ENCODE results near the gene HS6ST2. TPM values are rescaled to one million over a fixed set of nuclear protein-coding genes. Genes with fewer than 3 reads are reported as not detected.

HS6ST2 gene
- total and polyA plus RNA-seq, 2 donors from 2014 or later: 2.0 to 11.9 TPM

DNA sequence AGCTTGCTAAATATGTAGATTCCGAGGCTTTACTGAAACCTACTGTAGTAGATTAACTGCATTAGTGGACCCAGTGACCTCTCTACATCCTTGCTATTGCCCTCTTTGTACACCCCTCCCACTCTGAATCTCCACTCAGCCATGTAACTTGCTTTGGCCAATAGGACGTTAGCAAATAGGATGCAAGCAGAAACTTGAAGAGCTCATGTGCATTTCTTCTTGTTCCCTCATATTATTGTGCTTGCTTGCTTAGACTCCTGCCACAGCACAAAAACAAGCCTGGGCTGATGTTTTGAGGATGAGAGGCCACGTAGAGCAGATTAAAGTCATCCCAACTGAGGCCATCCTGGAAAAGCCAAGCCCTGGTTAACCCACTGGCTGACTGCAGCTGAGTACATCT lies 147.9 kb downstream of the HS6ST2 start:
- intact Hi-C loops (cut with DNase I): no loop called here
- FAIRE-seq: no peak
- TF ChIP-seq CTCF (IDR thresholded peaks at IDR 0.05; ENCODE audit: borderline replicate concordance, extremely low read depth, insufficient read depth): no peak
- Histone ChIP-seq H3K9ac (ENCODE audit: low read length in 3 of 3) (no peak overlapping the region), H3K27ac (ENCODE audit: low read depth in 2 of 2, low read length in 2 of 2) (no peak overlapping the region), H3K27me3 (ENCODE audit: control insufficient read depth, insufficient read depth, low read length) (peaks cover 2% of the 10 kb centered on the region), H3K9me3 (ENCODE audit: control insufficient read depth in 2 of 3, insufficient read depth in 1 of 3, low read length in 3 of 3) (no peaks in the 10 kb centered on the region), H3K36me3 (ENCODE audit: control insufficient read depth in 2 of 3, insufficient read depth in 3 of 3, low read length in 3 of 3) (no peaks in the 10 kb centered on the region), H3K4me1 (ENCODE audit: control insufficient read depth in 2 of 3, insufficient read depth in 2 of 3, low read depth in 1 of 3, low read length in 3 of 3) (no peaks in the 10 kb centered on the region), H3K4me3 (ENCODE audit: low read length in 3 of 3) (no peak overlapping the region)
- no peak for DNase-seq

GRCh38 chrX:132809581-132809980 lies 148.8 kb downstream of the HS6ST2 start:
- intact Hi-C loops (cut with DNase I): no loop called here
- FAIRE-seq (no peak), DNase-seq (no peak)
- TF ChIP-seq CTCF (IDR thresholded peaks at IDR 0.05; ENCODE audit: borderline replicate concordance, extremely low read depth, insufficient read depth): no peak
- Histone ChIP-seq H3K9ac (ENCODE audit: low read length in 3 of 3) (no peak overlapping the region), H3K27ac (ENCODE audit: low read depth in 2 of 2, low read length in 2 of 2) (no peak overlapping the region), H3K27me3 (ENCODE audit: control insufficient read depth, insufficient read depth, low read length) (peaks cover 2% of the 10 kb centered on the region), H3K4me1 (ENCODE audit: control insufficient read depth in 2 of 3, insufficient read depth in 2 of 3, low read depth in 1 of 3, low read length in 3 of 3) (no peaks in the 10 kb centered on the region), H3K36me3 (ENCODE audit: control insufficient read depth in 2 of 3, insufficient read depth in 3 of 3, low read length in 3 of 3) (no peaks in the 10 kb centered on the region), H3K9me3 (ENCODE audit: control insufficient read depth in 2 of 3, insufficient read depth in 1 of 3, low read length in 3 of 3) (no peaks in the 10 kb centered on the region), H3K4me3 (ENCODE audit: low read length in 3 of 3) (no peak overlapping the region)

- DNase-seq (no peak), FAIRE-seq (no peak)
- Histone ChIP-seq H3K36me3 (ENCODE audit: control insufficient read depth in 2 of 3, insufficient read depth in 3 of 3, low read length in 3 of 3) (no peaks in the 10 kb centered on the region), H3K4me3 (ENCODE audit: low read length in 3 of 3) (no peak overlapping the region), H3K27ac (ENCODE audit: low read depth in 2 of 2, low read length in 2 of 2) (no peak overlapping the region), H3K27me3 (ENCODE audit: control insufficient read depth, insufficient read depth, low read length) (peaks cover 2% of the 10 kb centered on the region), H3K4me1 (ENCODE audit: control insufficient read depth in 2 of 3, insufficient read depth in 2 of 3, low read depth in 1 of 3, low read length in 3 of 3) (no peaks in the 10 kb centered on the region), H3K9ac (ENCODE audit: low read length in 3 of 3) (no peak overlapping the region), H3K9me3 (ENCODE audit: control insufficient read depth in 2 of 3, insufficient read depth in 1 of 3, low read length in 3 of 3) (no peaks in the 10 kb centered on the region)
- intact Hi-C loops (cut with DNase I): no loop called here
- TF ChIP-seq CTCF (IDR thresholded peaks at IDR 0.05; ENCODE audit: borderline replicate concordance, extremely low read depth, insufficient read depth): no peak
Observed at GRCh38 chrX:132807411-132808030, 150.9 kb downstream of the HS6ST2 start.

- no peak overlapping the region for H3K27ac ChIP-seq (ENCODE audit: low read depth in 2 of 2, low read length in 2 of 2)
- no peak overlapping the region for H3K9ac ChIP-seq (ENCODE audit: low read length in 3 of 3)
- H3K36me3 ChIP-seq (ENCODE audit: control insufficient read depth in 2 of 3, insufficient read depth in 3 of 3, low read length in 3 of 3): no peaks in the 10 kb centered on the region
- no peak for FAIRE-seq
- no peak overlapping the region for H3K4me3 ChIP-seq (ENCODE audit: low read length in 3 of 3)
- no peaks in the 10 kb centered on the region for H3K4me1 ChIP-seq (ENCODE audit: control insufficient read depth in 2 of 3, insufficient read depth in 2 of 3, low read depth in 1 of 3, low read length in 3 of 3)
- intact Hi-C loops (cut with DNase I): no loop called here
- no peaks in the 10 kb centered on the region for H3K9me3 ChIP-seq (ENCODE audit: control insufficient read depth in 2 of 3, insufficient read depth in 1 of 3, low read length in 3 of 3)
- peaks cover 2% of the 10 kb centered on the region for H3K27me3 ChIP-seq (ENCODE audit: control insufficient read depth, insufficient read depth, low read length)
- DNase-seq: no peak
- no peak for TF ChIP-seq CTCF (IDR thresholded peaks at IDR 0.05; ENCODE audit: borderline replicate concordance, extremely low read depth, insufficient read depth)
Observed at GRCh38 chrX:132802033-132802432, 156.4 kb downstream of the HS6ST2 start.
